Activated CD4-positive, CD25-positive, alpha-beta regulatory T cell treated with anti-CD3 and anti-CD28 coated beads, Interleukin-2, amount 50 U/mL, for 72 hours (primary cell): Measurements from ENCODE around the gene RSPH1.

Experiments
- DNase-seq: peaks from one replicate; pipeline ENCODE4 v3.0.0; 2021

RSPH1 gene

DNA sequence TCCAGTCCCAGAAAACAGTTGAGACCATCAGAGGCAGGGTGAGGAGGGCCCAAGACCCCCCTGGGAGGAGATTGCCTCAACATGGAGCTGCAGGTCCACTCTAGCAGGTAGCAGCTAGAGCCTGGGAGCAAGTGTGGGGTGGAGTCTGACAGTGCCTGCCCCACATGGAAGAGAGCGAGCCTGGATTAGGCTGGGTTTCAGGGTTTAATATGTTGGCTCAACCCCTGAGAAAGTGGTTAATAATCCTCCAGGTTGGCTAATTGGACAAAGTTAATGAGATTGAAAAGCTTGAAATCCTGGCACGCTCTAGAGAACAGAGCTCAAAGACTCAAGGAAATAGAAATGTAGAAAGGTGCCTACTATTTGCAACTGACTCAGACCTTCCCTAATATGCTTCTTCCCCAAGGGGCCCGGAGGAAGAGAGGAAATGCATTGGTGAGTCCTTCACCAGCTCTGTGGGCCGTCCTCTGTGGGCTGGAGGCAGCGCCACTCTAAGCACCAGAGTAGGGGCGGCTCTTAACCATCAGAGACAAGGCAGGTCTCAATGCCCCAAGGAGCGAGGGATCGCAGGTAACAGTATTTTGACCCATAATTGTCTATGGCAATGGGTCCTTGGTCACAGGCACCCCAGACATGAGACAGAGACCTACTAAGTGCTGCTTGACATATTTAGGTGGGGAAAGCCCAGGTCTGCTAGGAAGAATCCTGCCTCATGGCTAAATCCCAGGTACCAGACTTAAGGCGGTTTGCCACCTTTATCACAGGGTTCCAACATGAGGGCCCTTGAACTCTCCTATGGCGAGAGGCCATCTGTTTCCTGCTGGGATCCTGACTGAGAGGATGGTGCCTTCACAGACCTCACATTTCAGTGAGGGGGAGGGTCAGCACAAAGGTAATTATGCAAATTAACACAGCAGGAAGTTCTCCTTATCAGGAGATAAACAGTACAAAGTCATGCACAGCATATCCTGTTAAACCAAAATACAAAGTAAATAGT lies 33.8 kb downstream of the RSPH1 start:
- no peak for DNase-seq

DNA sequence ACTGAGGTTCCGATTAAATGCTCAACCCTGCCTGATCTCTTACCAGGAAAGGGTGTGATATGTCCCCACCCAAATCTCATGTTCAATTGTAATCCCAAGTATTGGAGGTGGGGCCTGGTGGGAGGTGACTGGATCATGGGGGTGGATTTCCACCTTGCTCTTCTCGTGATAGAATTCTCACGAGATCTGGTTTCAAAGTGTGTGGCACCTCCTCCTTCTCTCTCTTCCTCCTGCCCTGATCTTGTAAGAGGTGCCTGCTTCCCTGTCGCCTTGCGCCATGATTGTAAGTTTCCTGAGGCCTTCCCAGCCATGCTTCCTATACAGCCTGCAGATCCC lies 34.9 kb downstream of the RSPH1 start:
- DNase-seq, result no peak

DNA sequence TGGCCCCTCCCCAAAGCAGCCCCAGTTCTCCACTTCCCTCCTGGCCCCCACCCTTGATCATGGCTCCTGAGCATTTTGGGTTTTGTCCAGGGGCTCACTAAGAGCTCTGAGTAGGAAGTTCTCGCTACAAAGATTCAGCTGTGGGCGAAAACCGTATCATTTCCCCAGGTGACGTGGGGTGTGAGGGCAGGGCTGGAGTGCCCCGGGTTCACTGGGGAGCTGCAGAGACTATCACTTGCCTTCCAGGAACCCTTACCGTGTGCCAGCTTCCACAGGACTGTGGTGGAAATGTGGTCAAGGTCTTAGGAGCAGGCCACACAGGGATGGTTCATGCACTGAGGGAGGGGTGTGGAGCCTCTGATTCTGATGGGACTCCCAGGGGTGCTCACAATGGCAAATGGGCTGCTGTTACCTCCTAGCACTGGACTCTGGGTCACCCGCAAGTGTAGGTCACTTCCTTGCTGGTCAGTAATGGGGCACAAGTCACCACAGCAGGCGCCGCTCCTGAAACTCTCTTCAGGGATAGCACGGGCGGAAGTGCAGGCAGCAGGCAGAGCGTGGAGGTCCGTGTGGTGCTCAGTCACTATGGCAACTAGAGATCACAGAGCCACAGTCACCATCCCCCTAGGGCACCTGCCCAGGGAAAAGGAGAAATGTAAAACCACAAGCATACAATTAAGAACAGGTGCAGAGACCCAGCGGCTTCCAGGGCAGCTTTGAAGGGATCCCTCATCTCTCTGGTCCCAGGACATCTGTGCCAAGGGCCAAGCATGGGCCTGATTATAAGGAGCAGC lies 35.4 kb downstream of the RSPH1 start:
- no peak for DNase-seq

DNA sequence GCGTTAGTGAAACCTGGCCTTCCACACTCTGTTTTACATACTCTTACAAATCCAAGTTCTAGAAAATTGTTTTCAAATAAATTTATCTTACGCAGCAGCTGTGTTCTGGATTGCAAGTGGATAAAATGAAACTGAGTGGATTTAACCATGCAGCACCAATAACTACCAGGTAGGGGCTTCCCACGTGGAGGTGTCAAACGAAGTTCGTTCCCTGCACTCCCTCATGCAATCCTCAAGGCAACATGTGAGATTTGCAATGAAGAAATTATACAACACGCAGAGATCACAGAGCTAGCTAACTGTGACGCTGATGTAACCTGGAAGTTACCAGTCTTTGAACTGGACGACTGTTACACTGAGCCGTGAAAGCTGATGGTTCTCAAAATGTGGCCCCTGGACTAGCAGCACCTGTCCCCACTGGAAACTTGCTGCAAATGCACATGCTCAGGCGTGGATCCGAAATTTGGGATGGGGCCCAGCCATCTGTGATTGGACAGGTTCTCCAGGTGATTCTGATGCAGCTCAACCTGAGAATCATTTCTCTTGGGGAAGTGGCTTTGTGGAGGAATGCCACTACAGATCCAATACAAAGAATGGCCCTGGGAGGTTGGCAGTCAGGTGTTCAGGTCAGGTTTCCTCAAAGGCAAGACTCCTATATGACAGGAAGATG lies 36.3 kb downstream of the RSPH1 start:
- no peak for DNase-seq

DNA sequence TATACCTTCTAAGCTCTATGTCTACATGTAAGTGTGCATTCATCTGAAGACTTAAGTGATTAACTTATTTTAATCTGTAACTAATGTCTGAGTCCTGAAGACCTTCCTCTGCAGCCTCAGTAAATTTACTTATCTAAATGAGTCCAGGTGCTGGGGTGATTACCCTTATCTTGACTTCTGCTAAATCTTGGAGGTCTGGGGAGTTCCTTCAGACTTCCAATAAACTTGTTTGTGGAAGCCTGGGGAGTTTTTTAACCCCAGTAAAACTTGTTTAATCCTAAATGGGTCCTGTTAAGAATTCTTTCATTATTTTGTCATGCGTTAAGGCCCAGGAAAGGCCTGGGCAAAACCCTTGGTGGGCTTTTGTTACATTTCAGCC lies 37.0 kb downstream of the RSPH1 start:
- DNase-seq, result no peak

DNA sequence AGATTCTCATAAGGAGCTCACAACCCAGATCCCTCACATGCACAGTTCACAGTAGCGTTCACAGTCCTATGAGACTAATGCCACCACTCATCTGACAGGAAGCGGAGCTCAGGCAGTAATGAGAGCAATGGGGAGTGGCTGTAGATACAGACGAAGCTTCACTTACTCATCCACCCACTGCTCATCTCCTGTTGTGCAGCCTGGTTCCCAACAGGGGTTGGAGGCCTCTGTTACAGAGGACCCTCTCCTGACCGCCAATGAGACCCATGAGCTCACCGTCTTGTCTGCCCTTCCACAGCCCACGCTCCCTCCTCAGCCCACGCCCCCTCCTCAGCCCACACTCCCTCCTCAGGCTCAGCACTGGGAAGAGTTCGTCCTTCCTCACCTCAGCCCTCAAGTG lies 39.6 kb downstream of the RSPH1 start:
- no peak for DNase-seq

DNA sequence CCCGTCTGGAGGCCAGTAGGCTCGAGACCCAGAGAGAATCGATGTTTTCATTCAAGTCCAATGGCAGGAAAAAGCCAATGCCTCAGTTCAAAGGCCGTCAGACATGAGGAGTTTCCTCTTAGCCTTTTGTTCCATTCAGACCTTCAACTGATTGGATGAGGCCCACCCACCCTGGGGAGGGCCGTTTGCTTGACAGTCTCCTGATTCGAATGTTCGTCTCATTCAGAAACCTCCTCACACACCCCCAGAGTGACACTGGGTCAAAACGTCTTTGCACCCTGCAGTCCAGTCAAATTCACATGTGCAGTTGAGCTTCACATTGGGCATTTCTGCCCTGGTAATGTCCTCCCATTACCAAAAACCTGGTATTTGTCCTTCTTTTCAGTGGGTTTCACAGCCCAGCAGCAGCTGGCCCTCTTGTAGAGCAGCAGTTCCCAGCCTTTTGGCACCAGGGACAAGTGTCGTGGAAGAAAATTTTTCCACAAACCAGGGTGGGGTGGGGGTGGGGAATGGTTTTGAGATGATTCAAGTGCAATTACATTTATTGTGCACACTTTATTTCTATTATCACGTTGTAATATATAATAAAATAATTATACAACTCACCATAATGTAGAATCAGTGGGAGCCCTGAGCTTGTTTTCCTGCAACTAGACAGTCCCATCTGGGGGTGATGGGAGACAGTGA lies 40.1 kb downstream of the RSPH1 start:
- no peak for DNase-seq

DNA sequence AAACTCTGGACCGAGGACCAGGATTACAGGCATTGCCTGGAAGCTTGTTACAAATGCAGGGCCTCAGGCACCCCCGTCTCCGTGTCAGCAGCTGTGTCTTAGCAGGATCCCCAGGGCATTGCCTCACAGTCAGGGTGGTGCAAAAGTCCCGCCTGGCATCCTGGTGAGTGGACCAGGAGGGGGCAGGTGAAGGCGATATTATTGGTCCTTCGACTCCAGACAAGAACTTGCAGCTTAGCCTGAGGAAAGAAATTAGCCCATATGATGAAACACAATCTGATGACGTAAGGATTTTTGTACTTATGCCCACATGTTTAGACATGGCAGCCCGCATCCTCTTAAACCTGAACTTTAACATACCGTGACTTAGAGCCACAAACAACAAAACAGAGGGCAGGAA lies 40.8 kb downstream of the RSPH1 start:
- no peak for DNase-seq

DNA sequence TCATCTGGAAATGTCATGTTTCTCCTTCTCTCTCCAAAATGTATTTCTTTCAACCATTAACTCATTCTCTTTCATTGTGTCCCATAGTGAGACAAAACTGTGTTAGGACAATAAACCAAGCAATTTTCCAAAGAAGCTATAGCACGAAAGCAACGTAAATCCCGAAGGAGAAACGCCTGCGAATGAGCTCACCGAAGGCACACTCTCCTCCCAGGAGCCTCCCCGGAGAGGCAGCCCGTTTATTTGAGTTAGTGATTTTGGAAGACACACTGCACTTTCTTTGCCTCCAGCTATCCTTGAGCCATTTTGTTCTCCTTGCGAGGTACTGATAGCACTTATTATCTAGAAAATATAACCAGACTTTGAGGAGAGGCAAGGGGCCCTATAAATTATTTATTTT lies 41.2 kb downstream of the RSPH1 start:
- no peak for DNase-seq

DNA sequence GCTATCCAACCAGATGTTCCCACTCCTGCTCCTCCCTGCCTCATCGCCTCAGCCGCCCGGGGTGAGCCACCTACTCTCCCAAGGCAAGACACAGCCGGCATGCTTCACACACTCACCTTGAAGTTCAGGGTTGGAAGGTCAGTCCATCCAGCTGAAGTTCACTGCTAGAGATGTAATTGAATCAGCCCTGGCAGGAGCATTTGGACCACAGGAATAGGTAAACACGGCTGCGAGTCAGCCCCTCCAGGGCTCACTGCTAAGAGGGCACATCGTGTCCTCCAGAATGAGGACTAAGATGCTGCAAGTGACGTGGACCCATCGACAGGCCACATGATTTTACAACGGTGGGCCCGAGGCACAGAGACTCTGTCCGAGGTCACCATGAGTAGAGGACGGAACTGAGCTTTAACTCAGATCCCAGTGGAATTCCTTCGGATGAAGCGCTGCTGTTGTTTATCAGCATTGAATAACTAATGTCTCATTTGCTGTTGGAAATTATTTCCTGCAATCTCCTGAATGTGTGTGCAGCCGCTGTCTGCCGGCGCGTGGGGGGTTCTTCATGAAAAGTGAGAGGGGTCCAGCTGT lies 41.9 kb downstream of the RSPH1 start:
- DNase-seq, result no peak

DNA sequence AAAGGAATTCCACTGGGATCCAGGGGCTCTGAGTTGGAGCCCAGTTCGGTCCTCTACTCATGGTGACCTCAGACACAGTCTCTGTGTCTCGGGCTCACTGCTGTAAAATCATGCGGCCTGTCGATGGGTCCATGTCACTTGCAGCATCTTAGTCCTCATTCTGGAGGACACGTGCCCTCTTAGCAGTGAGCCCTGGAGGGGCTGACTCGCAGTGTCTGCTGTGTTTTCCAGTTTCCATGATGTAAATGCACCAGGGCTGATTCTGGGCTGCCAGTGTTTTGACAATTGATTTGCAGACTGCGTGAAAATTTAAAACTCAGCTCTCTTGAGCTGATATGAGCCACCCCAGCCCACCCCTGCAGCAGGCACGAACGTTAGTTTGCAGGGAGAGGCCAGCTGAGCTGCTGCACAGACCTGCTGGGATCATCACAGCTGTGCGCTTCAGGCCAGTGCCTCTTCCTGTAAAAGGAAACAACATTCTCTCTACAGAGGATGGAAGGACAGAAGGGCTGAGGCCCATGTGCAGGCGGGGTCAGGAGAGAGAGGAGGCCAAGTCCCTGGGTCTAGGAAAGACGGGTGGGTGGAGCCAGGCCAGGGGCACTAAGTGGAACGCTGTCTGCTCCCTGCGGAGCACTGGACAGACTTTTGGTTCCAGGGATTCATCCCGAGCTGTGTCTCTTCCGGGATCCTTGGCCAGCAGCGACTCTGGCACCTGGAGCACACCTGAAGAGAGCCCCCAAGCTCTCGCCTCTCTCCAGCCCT lies 42.6 kb downstream of the RSPH1 start:
- no peak for DNase-seq

DNA sequence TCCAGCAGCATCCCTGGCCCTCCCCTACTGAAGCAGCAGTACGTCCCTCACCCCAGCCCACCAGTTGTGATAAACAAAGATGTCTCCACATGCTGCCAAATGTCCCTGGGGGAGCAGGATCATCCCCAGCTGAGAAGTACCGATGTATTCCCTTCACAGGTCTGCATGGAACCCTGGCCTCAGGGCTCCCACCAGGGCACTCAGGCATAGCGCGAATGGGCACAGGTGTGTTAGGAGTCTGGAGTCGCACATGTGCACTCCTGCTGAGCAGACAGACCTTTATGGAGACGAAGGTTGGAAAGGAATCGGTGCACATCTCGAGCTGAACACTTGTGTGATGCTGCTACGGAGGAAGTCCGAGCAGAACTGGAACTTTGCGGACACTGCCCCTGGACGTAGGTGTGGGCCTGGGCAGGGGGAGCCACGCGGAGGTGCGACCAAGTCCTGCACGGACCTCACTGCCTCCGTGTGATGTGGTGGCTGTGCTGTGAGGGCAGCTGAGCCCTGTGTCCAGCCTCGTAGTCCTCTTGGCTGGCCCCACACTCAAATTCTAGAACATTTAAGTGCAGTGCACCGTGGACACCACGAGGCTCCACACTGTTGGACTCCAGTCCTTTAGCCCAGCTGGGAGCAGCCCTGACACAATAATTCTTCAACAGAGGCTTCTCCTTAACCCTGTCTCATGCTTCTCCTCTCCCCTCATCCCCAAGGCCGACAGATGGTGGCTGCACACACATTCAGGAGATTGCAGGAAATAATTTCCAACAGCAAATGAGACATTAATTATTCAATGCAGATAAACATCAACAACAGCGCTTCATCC lies 43.4 kb downstream of the RSPH1 start:
- DNase-seq, result no peak

DNA sequence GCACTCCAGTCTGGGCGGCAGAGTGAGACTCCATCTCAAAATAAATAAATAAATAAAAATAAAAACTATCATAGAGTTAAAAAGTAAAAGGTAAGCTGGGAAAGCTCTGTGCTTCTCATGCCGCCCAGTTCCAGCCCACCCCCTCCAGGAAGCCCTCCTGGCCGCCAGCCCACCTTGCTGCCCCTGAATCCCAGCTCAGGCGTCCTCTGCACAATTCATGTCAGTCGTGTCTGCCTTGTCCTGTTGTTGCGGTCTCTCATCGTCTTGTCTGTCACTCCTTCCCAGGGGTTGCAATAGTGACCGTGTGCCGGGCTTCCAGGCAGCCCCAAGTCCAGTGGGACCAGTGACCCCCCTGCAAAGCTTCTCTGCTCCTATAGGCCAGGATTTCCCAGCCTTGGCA lies 44.1 kb downstream of the RSPH1 start:
- no peak for DNase-seq

DNA sequence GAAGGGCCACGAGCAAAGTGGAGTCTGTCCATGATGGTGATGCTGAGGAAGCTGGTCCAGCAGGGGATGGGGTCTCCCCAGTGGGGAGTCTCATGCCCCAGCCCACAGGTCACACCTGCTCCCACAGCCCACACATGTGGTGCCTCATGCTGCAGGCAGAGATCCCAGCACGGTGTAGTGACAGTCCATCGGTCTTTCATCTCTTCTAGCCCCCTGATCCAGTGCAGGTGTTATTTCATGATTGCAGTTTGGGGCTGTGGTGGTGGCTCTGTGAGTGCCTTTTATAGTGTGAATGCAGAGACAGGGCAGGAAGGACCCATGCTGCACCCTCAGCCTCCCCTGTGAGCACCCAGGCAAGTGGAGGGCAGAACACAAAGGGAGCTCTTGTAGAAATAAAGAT lies 47.3 kb downstream of the RSPH1 start:
- no peak for DNase-seq

DNA sequence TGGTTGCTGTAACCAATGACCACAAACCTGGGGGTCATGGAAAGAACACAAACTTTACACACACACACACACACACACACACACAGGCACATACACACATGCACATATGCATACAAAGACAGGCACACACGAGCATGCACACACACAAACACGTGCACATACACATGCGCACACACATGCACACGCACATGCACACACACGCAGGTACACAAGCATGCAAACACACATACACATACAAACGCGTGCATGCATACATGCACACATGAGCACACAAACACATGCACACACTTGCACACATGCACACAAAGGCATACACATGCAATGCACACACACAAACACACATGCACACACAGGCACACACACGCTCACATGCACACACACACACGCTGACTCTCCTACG lies 48.3 kb downstream of the RSPH1 start:
- no peak for DNase-seq

DNA sequence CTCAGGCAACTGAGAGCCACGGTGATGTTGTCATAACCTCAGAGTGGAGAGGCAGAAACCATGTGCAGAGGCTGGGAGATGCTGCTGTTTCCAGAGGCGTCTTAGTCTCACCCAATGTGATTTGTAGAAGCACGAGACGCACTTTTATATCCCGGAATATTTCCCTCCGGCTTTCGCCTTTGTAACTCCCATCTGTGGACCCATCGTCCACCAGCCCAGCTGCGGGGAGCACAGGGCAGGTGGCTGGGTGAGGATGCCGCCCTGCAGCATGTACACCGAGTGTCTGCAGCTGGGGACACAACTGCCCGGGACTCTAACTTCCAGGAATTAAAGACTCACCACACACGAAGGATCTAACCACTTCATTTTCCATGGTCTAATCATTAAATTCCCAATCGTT lies 48.8 kb downstream of the RSPH1 start:
- DNase-seq, result no peak

DNA sequence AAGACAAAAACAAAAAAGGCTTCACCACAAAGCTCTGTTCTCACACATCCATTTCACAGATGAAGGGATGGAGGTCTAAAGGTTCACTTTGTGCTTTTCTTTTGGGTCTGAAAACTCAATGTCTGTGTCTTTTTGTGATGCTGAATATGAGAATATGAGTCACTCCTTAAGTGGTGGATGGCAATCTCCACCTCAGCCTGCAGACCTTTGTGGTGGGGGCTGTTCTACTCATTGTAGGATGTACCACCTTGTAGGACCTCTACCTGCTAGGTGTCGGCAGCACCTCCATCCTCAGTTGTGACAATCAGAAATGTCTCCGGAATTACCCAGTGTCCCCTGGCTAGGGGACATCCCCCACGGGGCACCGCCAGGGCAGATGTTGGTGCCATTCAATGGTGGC lies 49.5 kb downstream of the RSPH1 start:
- no peak for DNase-seq

DNA sequence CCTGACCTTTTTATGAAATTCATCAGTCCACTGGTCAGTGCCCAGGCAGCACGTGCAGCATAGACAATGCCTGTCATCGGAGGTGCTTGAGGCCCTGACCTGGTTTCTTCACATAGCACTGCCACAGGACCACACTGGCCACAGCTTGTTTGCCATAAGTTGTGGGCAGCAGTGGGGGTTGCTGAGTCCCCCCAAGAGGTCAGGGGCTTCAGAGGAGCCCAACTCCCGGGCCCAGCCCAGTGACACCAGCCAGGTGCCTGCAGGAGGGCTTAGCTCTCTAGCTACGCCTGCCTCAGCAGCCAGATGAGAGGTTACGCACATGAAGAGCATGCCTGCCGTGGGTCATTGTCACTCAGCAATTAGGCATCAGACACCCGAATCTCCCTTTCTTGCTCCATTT lies 50.7 kb downstream of the RSPH1 start:
- DNase-seq, result no peak

DNA sequence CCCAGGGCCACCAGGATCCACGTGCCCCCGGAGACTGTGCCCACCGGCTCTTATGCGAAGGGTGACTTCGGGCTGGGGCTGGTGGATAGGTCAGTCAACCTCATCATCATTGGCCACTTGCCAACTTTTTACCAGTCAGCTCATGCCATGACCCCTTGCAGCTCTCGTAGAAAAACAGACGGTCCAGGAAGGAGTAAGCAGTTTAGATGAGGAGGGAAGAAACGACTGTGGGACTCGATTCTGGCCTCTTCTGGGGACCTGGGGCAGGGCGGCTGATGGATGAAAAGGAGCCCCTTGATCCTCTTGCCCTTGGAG lies 51.3 kb downstream of the RSPH1 start:
- no peak for DNase-seq

DNA sequence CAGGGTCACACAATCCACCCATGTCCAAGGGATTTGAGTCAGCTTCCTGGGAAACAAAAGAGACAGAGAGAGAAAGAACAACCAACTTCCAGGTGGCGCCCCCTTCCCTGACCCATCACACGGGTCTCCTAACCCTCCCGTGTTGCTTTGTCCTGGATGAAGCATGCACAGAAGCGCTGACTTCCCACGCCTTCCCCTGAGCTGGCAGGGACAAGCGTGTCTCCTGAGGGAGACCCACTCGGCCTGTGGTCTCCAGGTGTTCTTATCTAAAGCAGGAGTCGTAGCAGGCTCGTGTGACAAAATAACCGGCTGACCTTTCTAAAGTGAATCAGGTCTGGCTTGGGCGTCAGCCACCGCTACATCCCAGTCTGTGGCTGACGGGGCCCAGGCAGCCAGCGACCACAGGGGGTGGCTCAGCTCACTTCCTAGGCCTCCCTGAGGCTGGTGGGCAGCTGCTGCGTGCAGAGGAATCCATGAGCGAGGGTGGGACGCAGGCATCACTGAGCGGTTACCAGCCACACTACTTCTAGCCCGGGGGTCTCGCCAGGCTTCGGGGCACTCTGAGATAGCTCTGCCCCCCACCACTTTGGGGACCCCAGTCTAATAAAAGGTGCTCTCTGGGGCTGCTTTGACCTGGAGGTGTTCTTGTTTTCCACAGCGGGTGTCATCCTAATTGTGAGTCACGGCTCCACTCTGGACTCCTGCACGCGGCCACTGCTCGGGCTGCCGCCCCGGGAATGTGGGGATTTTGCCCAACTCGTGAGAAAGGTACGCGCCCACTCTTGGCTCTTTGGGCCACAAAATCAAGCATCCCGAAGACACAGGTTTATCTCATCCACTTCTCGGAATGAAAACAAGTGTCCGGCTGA lies 51.9 kb downstream of the RSPH1 start:
- DNase-seq, result no peak
